ENCODE measurements around the gene PER2.

PER2 gene

GRCh38 chr2:238261718-238262375 lies 26.6 kb downstream of the PER2 start:
- TF ChIP-seq POLR2A (IDR thresholded peaks at IDR 0.05; ENCODE audit: low read depth, low read length) = no peak
- DNase-seq (ENCODE audit: insufficient read length, low spot score) = no peak
- no peak for FAIRE-seq

DNA sequence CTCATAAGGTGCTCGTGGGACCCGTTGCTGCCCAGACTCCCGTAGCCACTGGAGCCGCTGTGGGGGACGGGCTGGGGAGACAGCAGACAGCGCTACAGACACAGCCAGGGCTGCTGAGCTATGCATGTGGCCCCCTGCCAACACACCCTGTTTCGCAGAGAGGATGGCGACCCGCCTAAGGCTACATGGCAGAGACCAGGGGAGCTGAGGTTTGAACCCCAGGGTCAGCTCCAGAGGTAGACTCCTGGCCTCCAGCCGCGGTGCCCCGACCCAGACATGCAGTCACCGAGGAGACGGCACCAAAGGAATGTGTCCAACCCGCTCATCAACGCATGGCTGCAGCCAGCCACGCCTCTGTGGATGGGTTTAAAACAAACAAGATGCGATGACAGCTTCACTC lies 27.5 kb downstream of the PER2 start:
- no peak for TF ChIP-seq POLR2A (IDR thresholded peaks at IDR 0.05; ENCODE audit: low read depth, low read length)
- DNase-seq (ENCODE audit: insufficient read length, low spot score) = no peak
- FAIRE-seq = no peak

- FAIRE-seq = no peak
- no peak for DNase-seq (ENCODE audit: insufficient read length, low spot score)
- no peak for TF ChIP-seq POLR2A (IDR thresholded peaks at IDR 0.05; ENCODE audit: low read depth, low read length)
Observed at GRCh38 chr2:238259061-238260020, 29.1 kb downstream of the PER2 start.

DNA sequence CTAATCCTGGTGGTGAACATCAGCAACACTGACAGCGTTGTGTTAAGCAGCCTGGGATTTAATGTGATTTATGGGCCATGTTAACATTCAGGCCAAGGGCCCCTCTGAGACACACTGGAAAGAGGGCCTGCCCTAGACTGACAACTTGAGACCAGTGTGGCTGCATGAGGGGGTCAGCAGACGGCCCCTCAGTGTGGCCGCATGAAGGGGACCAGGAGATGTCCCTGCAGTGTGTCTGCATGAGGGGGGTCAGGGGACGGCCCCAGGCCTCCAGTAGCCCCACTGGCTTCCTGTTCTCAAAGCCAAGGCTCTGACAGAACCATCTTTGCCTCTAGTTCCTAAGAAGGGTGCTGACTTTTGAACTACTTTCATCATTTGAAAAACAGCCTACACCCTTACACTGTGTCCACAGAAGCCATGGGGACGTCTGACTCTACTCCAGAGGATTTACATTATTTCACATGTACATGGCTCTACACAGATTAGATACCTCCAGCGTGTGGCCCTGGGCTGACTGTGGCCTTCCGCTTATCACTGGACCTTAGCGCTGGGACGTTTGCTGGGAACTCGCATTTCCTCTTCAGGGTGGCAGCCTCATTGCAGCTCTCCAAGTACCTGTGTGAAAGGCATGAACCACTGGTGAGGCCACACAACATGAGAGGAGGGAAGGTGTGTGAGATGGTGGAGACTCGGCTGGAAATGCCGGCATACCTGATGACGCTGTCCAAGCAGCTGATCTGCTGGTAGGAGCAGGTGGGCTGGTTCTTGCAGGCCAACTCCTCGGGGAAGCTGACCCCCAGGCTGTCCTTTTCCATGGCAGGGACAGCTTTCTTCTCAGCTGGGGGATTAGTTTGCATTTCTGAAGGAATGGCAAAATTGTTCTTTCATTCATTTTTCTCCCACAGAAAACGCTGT lies 30.4 kb downstream of the PER2 start:
- no peak for TF ChIP-seq POLR2A (IDR thresholded peaks at IDR 0.05; ENCODE audit: low read depth, low read length)
- no peak for FAIRE-seq
- no peak for DNase-seq (ENCODE audit: insufficient read length, low spot score)

DNA sequence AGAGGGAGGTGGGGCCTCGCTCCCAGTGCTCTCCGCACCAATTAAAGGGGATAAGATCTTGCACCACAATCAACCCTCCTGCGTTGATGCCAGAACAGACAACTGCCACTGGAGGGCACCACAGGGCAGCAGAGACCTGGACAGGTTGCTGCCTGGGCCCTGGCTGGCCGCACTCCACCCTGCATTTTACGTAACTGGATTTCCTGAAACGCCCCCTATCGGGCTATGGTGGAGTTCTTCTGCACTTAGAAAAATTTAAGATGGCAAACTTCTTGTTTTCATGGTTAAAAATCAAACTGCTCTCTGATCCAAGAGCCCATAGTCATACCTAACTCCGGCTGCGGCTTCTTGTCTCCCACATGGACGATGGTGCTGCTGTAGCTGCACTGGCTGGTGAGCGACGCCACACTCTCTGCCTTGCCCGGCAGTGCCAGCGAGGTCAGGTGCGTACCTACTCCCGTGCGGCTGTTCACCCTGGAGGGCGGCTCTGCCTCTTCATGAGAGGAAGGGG lies 31.8 kb downstream of the PER2 start:
- DNase-seq (ENCODE audit: insufficient read length, low spot score) (peak; percentile 95), FAIRE-seq (peak; percentile 48)
- no peak for TF ChIP-seq POLR2A (IDR thresholded peaks at IDR 0.05; ENCODE audit: low read depth, low read length)

DNA sequence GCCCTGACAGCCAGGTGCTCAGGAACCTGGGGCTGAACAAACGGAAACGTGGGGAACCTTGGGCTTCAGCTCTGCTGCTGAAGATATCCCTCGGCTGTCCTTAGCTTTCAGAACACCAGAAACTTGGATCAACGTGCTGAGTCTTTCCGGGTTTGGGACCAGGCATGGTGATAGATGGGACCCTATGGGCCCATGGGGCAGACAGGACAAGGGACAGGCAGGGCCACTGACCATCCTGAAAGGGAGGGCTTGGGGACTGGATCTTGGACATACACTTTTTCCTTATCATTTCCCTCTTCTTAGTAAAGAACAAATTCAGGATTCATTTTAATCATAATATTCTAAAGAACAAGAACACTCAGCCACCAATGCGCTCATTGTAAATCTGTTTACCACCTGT lies 32.3 kb downstream of the PER2 start:
- DNase-seq (ENCODE audit: insufficient read length, low spot score) (no peak), FAIRE-seq (no peak)
- TF ChIP-seq POLR2A (IDR thresholded peaks at IDR 0.05; ENCODE audit: low read depth, low read length) = no peak

DNA sequence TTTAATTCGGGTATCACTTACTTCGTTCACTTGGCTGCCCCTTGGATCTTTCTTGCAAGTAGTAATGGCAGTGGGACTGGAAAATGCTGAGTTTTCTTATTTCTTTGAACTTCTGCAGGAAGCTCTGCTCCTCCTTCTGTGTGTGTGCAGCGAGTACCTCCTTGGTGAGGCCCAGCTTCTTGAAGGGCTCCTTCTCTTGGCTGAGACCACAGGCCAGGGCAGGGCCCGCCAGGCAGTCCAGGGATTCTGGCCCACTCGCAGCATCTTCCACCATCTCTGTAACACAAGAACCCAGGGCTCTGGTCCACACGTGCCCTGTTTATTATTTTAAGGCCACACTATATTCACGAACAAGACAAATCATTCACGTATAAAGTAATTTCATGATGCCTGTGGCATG lies 32.8 kb downstream of the PER2 start:
- TF ChIP-seq POLR2A (IDR thresholded peaks at IDR 0.05; ENCODE audit: low read depth, low read length) = no peak
- FAIRE-seq (no peak), DNase-seq (ENCODE audit: insufficient read length, low spot score) (no peak)

DNA sequence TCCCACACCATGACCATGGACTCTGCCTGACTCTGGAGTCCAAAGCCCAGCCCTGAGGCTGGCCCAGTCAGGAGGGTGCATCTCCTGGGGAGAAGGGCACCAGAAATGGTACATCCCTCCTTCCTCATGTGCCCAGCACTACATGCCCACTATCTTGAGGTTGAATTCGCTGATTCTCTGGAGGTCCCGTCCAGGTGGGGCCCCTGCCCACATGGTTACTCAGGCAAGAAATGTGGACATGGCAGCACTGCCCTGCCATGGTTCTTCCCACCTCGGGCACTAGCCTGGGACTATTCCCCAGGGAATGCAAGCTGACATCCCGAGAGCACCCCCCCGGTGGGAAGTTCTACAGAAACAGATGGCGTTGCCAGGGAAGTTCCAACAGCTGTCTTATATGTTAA lies 33.3 kb downstream of the PER2 start:
- FAIRE-seq (no peak), DNase-seq (ENCODE audit: insufficient read length, low spot score) (no peak)

DNA sequence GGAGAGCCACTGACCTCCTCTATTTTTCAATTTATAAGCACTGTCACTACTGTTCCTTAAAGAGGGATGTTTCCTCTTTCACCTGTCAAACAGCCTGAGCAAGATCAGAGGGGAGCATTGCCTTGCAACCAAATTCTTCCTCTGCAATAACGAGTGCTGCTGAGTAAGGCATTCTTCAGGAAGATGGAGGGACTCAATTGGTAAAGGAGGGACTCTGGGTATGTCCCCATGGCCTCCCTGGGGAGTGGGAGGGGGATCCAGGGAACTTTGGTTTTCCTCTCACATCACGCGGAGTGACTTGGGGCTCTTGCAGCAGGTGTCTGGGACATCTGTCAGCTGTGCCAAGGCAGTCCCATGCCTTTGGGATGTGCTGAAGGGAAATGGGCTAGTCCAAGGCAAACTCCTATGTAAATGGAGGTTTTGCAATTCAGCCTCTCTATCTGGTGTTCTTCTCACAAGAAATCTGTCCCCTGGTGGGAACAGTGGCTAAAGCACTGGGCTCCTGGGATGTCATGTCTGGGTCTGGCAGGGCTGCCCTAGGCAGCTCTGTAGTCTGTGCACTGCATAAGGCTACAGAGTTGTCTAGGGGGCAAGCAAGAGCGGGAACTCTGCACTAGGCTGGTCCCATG lies 34.2 kb downstream of the PER2 start:
- no peak for DNase-seq (ENCODE audit: insufficient read length, low spot score)
- no peak for TF ChIP-seq POLR2A (IDR thresholded peaks at IDR 0.05; ENCODE audit: low read depth, low read length)
- FAIRE-seq = no peak

More for the DNA sequence above, 33.3 kb downstream of the PER2 start:
- no peak for TF ChIP-seq POLR2A (IDR thresholded peaks at IDR 0.05; ENCODE audit: low read depth, low read length)

- FAIRE-seq = no peak
- no peak for DNase-seq (ENCODE audit: insufficient read length, low spot score)
- no peak for TF ChIP-seq POLR2A (IDR thresholded peaks at IDR 0.05; ENCODE audit: low read depth, low read length)
Observed at GRCh38 chr2:238252766-238253630, 35.4 kb downstream of the PER2 start.

- no peak for TF ChIP-seq POLR2A (IDR thresholded peaks at IDR 0.05; ENCODE audit: low read depth, low read length)
- FAIRE-seq (no peak), DNase-seq (ENCODE audit: insufficient read length, low spot score) (no peak)
Observed at GRCh38 chr2:238251986-238252385, 36.4 kb downstream of the PER2 start.

GRCh38 chr2:238251331-238251730 lies 37.1 kb downstream of the PER2 start:
- no peak for TF ChIP-seq POLR2A (IDR thresholded peaks at IDR 0.05; ENCODE audit: low read depth, low read length)
- DNase-seq (ENCODE audit: insufficient read length, low spot score) (no peak), FAIRE-seq (no peak)
